Loucy (cell line): ENCODE results near the gene S1PR2.

Experiments used
- H2AFZ ChIP-seq: fragments of 200-600 bp; sonication (generic); 2 replicates; pipeline ENCODE4 v1.6.0; 2016; ENCODE audit warnings: antibody characterized with exemption, mild to moderate bottlenecking, low read length, moderate library complexity
- H3F3A ChIP-seq: fragments of 200-600 bp; 2 replicates; pipeline ENCODE4 v1.6.0; 2016; ENCODE audit warnings: antibody characterized with exemption, low read depth, mild to moderate bottlenecking
- H3K27me3 ChIP-seq: fragments of 200-600 bp; sonication (generic); 2 replicates; pipeline ENCODE4 v1.6.1; 2014; ENCODE audit warnings: low read length, mild to moderate bottlenecking; ENCODE audit not compliant: insufficient read depth, poor library complexity, severe bottlenecking
- H3K36me3 ChIP-seq: fragments of 200-600 bp; sonication (generic); 2 replicates; pipeline ENCODE4 v1.6.1; 2016; ENCODE audit warnings: low read length; ENCODE audit not compliant: insufficient read depth
- H3K4me1 ChIP-seq: fragments of 200-600 bp; sonication (generic); 2 replicates; pipeline ENCODE4 v1.5.1; 2014; ENCODE audit warnings: low read length, mild to moderate bottlenecking; ENCODE audit not compliant: insufficient read depth, poor library complexity, severe bottlenecking
- H3K4me2 ChIP-seq: fragments of 200-600 bp; sonication (generic); 2 replicates; pipeline ENCODE4 v1.6.0; 2014; ENCODE audit warnings: antibody characterized with exemption, low read length, low read depth, mild to moderate bottlenecking; ENCODE audit not compliant: poor library complexity, severe bottlenecking
- H3K4me3 ChIP-seq: fragments of 200-600 bp; sonication (generic); 2 replicates; pipeline ENCODE4 v1.5.1; 2014; ENCODE audit warnings: low read length, mild to moderate bottlenecking, mixed read lengths; ENCODE audit not compliant: poor library complexity, severe bottlenecking
- H3K79me2 ChIP-seq: fragments of 200-600 bp; sonication (generic); 2 replicates; pipeline ENCODE4 v1.6.1; 2014; ENCODE audit warnings: low read length; ENCODE audit not compliant: insufficient read depth
- H3K9ac ChIP-seq: fragments of 200-600 bp; sonication (generic); 2 replicates; pipeline ENCODE4 v1.6.0; 2014; ENCODE audit warnings: mild to moderate bottlenecking, low read depth, low read length, moderate library complexity; ENCODE audit not compliant: poor library complexity, severe bottlenecking
- H3K9me2 ChIP-seq: fragments of 200-600 bp; sonication (generic); replicated peaks from 2 replicates; pipeline ENCODE4 v1.6.1; 2016; ENCODE audit warnings: low read depth, low read length, mixed read lengths
- H3K9me3 ChIP-seq: fragments of 200-600 bp; sonication (generic); 2 replicates; pipeline ENCODE4 v1.6.1; 2014; ENCODE audit warnings: mild to moderate bottlenecking, antibody characterized with exemption, low read length, low read depth; ENCODE audit not compliant: insufficient read depth
- H4K20me1 ChIP-seq: fragments of 200-600 bp; sonication (generic); 2 replicates; pipeline ENCODE4 v1.6.0; 2014; ENCODE audit warnings: antibody characterized with exemption, low read length, mild to moderate bottlenecking; ENCODE audit not compliant: insufficient read depth, poor library complexity, severe bottlenecking
- CTCF ChIP-seq: fragments of 200-600 bp; sonication (generic); conservative IDR thresholded peaks from 2 replicates; pipeline ENCODE4 v1.5.1; 2014; ENCODE audit warnings: mild to moderate bottlenecking, antibody characterized with exemption, low read length
- EZH2phosphoT487 ChIP-seq: fragments of 200-600 bp; IDR thresholded peaks from 2 replicates; pipeline ENCODE4 v1.6.1; 2018; ENCODE audit warnings: antibody characterized with exemption, mild to moderate bottlenecking, moderate library complexity, borderline replicate concordance

S1PR2 gene

GRCh38 chr19:10223488-10224213 lies 7.5 kb downstream of the S1PR2 start:
- peaks cover 2% of the 10 kb centered on the region for H3K4me1 ChIP-seq
- H3K79me2 ChIP-seq = no peaks in the 10 kb centered on the region
- H3F3A ChIP-seq = no peaks in the 10 kb centered on the region

GRCh38 chr19:10222201-10222890 lies 8.8 kb downstream of the S1PR2 start:
- no peak overlapping the region for H3K4me3 ChIP-seq
- no peaks in the 10 kb centered on the region for H3K79me2 ChIP-seq
- H2AFZ ChIP-seq = no peak overlapping the region
- H3K4me1 ChIP-seq = no peaks in the 10 kb centered on the region
- H4K20me1 ChIP-seq = no peaks in the 10 kb centered on the region
- no peaks in the 10 kb centered on the region for H3K9me2 ChIP-seq
- no peaks in the 10 kb centered on the region for H3F3A ChIP-seq
- H3K4me2 ChIP-seq = no peak overlapping the region
- H3K36me3 ChIP-seq = no peaks in the 10 kb centered on the region
- no peaks in the 10 kb centered on the region for H3K27me3 ChIP-seq
- TF ChIP-seq CTCF (no peak), EZH2phosphoT487 (no peak)
- no peaks in the 10 kb centered on the region for H3K9me3 ChIP-seq
- H3K9ac ChIP-seq = no peak overlapping the region

More at GRCh38 chr19:10223488-10224213, 7.5 kb downstream of the S1PR2 start:
- no peak overlapping the region for H3K4me3 ChIP-seq
- no peaks in the 10 kb centered on the region for H3K27me3 ChIP-seq
- H2AFZ ChIP-seq = no peak overlapping the region
- H3K36me3 ChIP-seq = no peaks in the 10 kb centered on the region
- H3K4me2 ChIP-seq = no peak overlapping the region
- no peaks in the 10 kb centered on the region for H4K20me1 ChIP-seq
- H3K9me2 ChIP-seq = no peaks in the 10 kb centered on the region
- H3K9me3 ChIP-seq = no peaks in the 10 kb centered on the region
- no peak overlapping the region for H3K9ac ChIP-seq
- no peak for TF ChIP-seq EZH2phosphoT487
- no peak for TF ChIP-seq CTCF

- Histone ChIP-seq H3K4me1 (no peaks in the 10 kb centered on the region), H2AFZ (no peak overlapping the region), H4K20me1 (no peaks in the 10 kb centered on the region), H3K79me2 (no peaks in the 10 kb centered on the region), H3K9me3 (no peaks in the 10 kb centered on the region), H3F3A (no peaks in the 10 kb centered on the region), H3K27me3 (no peaks in the 10 kb centered on the region), H3K9ac (no peak overlapping the region), H3K9me2 (no peaks in the 10 kb centered on the region), H3K36me3 (no peaks in the 10 kb centered on the region), H3K4me2 (no peak overlapping the region), H3K4me3 (no peak overlapping the region)
- no peak for TF ChIP-seq CTCF
- no peak for TF ChIP-seq EZH2phosphoT487
Measured at GRCh38 chr19:10220695-10221094, 10.4 kb downstream of the S1PR2 start.
